ENCODE measurements around the gene SGMS1. TPM values are rescaled to one million over a fixed set of nuclear protein-coding genes. Genes with fewer than 3 reads are reported as not detected.

Gene SGMS1
- polyA plus RNA-seq, 1 of the 3 experiments (the other 2 are of a cell fraction): 6.3 TPM

GRCh38 chr10:50651808-50652207, 28.1 kb upstream of the SGMS1 start:
- Histone ChIP-seq H3K4me1 (ENCODE audit: control insufficient read depth in 1 of 2, insufficient read depth in 2 of 2, low read depth in 1 of 2, low read length in 1 of 2) (no peaks in the 10 kb centered on the region; a peak in 1 of 4 replicates), H3K27ac (ENCODE audit: low read depth in 2 of 2, low read length in 1 of 2) (no peak overlapping the region), H3F3A (replicated peaks; ENCODE audit: insufficient read depth) (no peaks in the 10 kb centered on the region), H2AFZ (ENCODE audit: low read depth) (peak overlapping the region; percentile 44; the same call in 1 of the 2 replicates), H3K4me2 (no peak overlapping the region), H4K20me1 (ENCODE audit: insufficient read depth) (no peaks in the 10 kb centered on the region), H3K79me2 (ENCODE audit: insufficient read depth) (no peaks in the 10 kb centered on the region), H3K27me3 (ENCODE audit: insufficient read depth) (no peaks in the 10 kb centered on the region), H3K9me2 (no peaks in the 10 kb centered on the region), H3K36me3 (replicated peaks in 1 of 2; ENCODE audit: control insufficient read depth in 1 of 2, insufficient read depth in 2 of 2, low read length in 1 of 2) (no peaks in the 10 kb centered on the region), H3K9me3 (no peaks in the 10 kb centered on the region), H3K9ac (no peak overlapping the region), H3K4me3 (ENCODE audit: low read depth in 2 of 2, low read length in 1 of 2) (no peak overlapping the region)
- POLR2A ChIA-PET: no interaction called here
- DNase-seq: no peak
- CTCF ChIA-PET: interaction anchor here (1.2 kb wide), 1 partner anchor 24 kb away, joined by 3 read pairs; no protein-coding TSS in a partner anchor
- no peak for TF ChIP-seq CHD2 (IDR thresholded peaks at IDR 0.05; ENCODE audit: low read length, partially characterized antibody)
- no peak for TF ChIP-seq TAF1 (IDR thresholded peaks at IDR 0.05; ENCODE audit: borderline replicate concordance, low read depth, low read length)
- no peak for TF ChIP-seq USF2 (IDR thresholded peaks at IDR 0.05; ENCODE audit: borderline replicate concordance, low read depth, low read length)
- TF ChIP-seq FOXJ3 (CRISPR knock-in tag; IDR thresholded peaks at IDR 0.05): no peak
- 84% methylated on average over 2 of the region's 2 CpGs for WGBS (ENCODE audit: low lambda C conversion rate)

GRCh38 chr10:50650481-50650880, 26.7 kb upstream of the SGMS1 start:
- H4K20me1 ChIP-seq (ENCODE audit: insufficient read depth): no peaks in the 10 kb centered on the region
- no peaks in the 10 kb centered on the region for H3K79me2 ChIP-seq (ENCODE audit: insufficient read depth)
- H3K36me3 ChIP-seq (replicated peaks in 1 of 2; ENCODE audit: control insufficient read depth in 1 of 2, insufficient read depth in 2 of 2, low read length in 1 of 2): no peaks in the 10 kb centered on the region
- ChIA-PET POLR2A (no interaction called here), CTCF (interaction anchor here (2.0 kb wide), 1 partner anchor 9 kb away, joined by 7 read pairs; no protein-coding TSS in a partner anchor)
- no peaks in the 10 kb centered on the region; a peak in 1 of 4 replicates for H3K4me1 ChIP-seq (ENCODE audit: control insufficient read depth in 1 of 2, insufficient read depth in 2 of 2, low read depth in 1 of 2, low read length in 1 of 2)
- DNase-seq: no peak
- no peaks in the 10 kb centered on the region for H3K9me2 ChIP-seq
- 64% methylated on average over 3 of the region's 3 CpGs for WGBS (ENCODE audit: low lambda C conversion rate)
- H3K4me2 ChIP-seq: no peak overlapping the region
- no peak overlapping the region for H3K9ac ChIP-seq
- no peaks in the 10 kb centered on the region for H3F3A ChIP-seq (replicated peaks; ENCODE audit: insufficient read depth)
- H3K27ac ChIP-seq (ENCODE audit: low read depth in 2 of 2, low read length in 1 of 2): no peak overlapping the region
- no peaks in the 10 kb centered on the region for H3K9me3 ChIP-seq
- TF ChIP-seq NFIC (IDR thresholded peaks at IDR 0.05; ENCODE audit: borderline replicate concordance) (no peak), SIN3A (IDR thresholded peaks at IDR 0.05; ENCODE audit: borderline replicate concordance, low read depth, low read length) (no peak), USF2 (IDR thresholded peaks at IDR 0.05; ENCODE audit: borderline replicate concordance, low read depth, low read length) (no peak), EZH2phosphoT487 (IDR thresholded peaks at IDR 0.05; ENCODE audit: borderline replicate concordance, low read depth) (no peak), PBX3 (IDR thresholded peaks at IDR 0.05) (no peak), EP300 (IDR thresholded peaks at IDR 0.05; ENCODE audit: borderline replicate concordance in 1 of 2, low read depth in 1 of 2, low read length in 1 of 2) (no peak), FOXM1 (IDR thresholded peaks at IDR 0.05; ENCODE audit: low read depth) (no peak), GATA2 (CRISPR knock-in tag; IDR thresholded peaks at IDR 0.05) (no peak), TAF1 (IDR thresholded peaks at IDR 0.05; ENCODE audit: borderline replicate concordance, low read depth, low read length) (no peak), RFX5 (IDR thresholded peaks at IDR 0.05; ENCODE audit: low read length) (no peak), FOSL2 (IDR thresholded peaks at IDR 0.05; ENCODE audit: borderline replicate concordance, low read depth) (no peak)
- H3K27me3 ChIP-seq (ENCODE audit: insufficient read depth): no peaks in the 10 kb centered on the region
- no peak overlapping the region for H2AFZ ChIP-seq (ENCODE audit: low read depth)
- no peak overlapping the region for H3K4me3 ChIP-seq (ENCODE audit: low read depth in 2 of 2, low read length in 1 of 2)
